Measurements from ENCODE around the gene TMEFF1. TPM values are rescaled to one million over a fixed set of nuclear protein-coding genes. Genes with fewer than 3 reads are reported as not detected.

The TMEFF1 gene
- polyA plus RNA-seq, 3 donors = 0.03 TPM; not detected in 2

DNA sequence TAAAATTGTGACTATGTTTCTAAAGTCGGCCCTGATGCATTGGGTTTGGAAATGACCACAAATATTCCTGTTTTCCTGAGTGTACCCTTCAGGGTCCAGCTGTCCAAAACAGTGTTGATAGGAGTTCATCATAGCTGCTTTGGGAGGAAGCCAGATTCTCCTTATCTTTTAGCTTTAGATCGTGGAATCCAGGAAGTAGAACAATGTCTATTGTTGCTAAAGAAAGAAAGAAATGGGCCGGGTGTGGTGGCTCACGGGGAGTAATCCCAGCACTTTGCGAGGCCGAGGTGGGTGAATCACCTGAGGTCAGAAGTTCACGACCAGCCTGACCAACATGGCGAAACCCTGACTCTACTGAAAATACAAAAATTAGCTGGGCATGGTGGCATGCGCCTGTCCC, 114.4 kb downstream of the TMEFF1 start:
- 68 to 75% (median 73%) methylated on average over 9 of the region's 9 CpGs for WGBS, 3 donors
- no peak overlapping the region for H3K27ac ChIP-seq (ENCODE audit: low read depth, low read length)

- WGBS, 3 donors = 78 to 85% (median 80%) methylated on average over 5 of the region's 5 CpGs
Observed at GRCh38 chr9:100589582-100589981, 116.6 kb downstream of the TMEFF1 start.

DNA sequence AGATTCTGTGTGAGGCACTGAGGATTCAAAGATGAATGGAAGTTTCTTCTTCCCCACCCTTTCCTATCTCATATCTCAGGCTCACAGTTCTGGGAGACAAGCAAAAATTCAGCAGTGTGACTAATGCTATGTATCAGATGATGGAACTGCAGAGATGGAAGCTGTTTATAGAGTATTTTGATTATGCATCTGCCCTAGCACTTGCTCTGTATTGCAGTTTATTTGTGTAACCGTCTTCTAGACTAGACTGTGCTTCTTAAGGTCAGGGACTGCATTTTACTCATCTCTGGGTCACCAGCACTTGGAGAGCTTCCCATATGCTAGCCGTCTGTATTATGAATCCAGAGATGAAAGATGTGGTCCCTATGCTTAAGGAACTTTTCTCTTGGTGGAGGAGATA, 117.5 kb downstream of the TMEFF1 start:
- no peak overlapping the region for H3K27ac ChIP-seq (ENCODE audit: low read depth, low read length)
- WGBS, 3 donors = 62 to 73% (median 65%) methylated on average over 2 of the region's 2 CpGs

More at GRCh38 chr9:100589582-100589981, 116.6 kb downstream of the TMEFF1 start:
- no peak overlapping the region for H3K27ac ChIP-seq (ENCODE audit: low read depth, low read length)

DNA sequence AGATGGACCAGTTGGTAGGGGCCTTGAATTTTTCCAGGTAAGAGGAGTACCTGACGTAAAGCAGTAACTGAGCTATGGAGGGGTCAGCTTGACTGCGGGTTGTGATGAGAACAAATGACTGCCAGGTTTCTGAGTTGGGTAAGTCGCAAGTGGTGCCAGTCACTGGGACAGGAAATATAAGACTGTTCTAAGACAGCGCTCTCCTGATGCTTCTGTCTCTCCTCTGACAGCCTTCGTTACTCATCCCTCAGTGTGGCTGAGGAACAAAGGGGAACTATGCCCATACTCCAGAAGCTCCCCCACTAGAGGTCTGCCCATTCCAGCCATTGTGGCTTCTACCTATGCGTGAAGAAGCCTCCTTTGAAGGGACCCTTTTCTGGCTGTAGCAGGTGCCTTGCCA, 118.2 kb downstream of the TMEFF1 start:
- WGBS, 3 donors = 89 to 93% (median 92%) methylated on average over 6 of the region's 6 CpGs
- no peak overlapping the region for H3K27ac ChIP-seq (ENCODE audit: low read depth, low read length)

GRCh38 chr9:100591639-100592412, 118.9 kb downstream of the TMEFF1 start:
- 80 to 94% (median 89%) methylated on average over 5 of the region's 5 CpGs for WGBS, 3 donors
- no peak overlapping the region for H3K27ac ChIP-seq (ENCODE audit: low read depth, low read length)

DNA sequence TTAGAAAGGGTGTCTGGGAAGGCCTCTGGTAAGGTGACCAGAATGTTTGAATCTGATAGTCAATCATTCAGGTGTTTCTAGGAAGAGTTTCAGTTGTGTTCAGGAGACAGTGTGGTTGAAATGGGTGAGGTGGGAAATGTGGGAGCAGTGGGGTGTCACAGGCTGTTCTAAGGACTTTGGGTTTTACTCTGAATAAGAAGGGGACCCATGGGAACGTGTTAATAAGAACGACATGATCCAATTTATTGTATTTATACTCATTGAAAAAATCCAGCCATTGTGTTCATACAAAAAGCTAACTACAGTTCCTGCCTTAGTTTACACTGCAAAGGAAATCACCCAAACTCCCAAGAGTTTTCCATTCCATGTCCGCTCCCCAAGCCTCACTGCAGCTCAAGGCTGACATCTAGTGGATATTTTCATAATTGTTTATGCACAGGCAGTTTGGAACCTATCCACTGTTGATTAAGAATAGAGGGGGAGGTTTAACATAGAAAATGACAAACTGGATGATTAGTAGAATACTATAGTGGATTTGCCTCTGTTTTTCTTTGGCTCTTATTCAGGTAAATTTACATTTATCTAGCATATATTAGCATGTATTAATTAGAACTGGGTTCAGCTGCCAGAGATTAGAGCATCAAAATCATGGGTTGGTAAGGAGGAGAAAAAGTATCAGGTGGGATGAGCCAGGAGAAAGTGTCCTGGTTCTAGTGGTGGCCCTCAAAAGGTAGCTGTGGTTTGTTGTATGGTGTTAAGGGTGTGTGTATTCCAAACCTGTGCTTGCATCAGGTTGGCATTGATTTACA, 122.6 kb downstream of the TMEFF1 start:
- H3K27ac ChIP-seq (ENCODE audit: low read depth, low read length) = no peak overlapping the region
- 21 to 33% (median 30%) methylated on average over 3 of the region's 3 CpGs for WGBS, 3 donors

GRCh38 chr9:100597236-100597635, 124.3 kb downstream of the TMEFF1 start:
- H3K27ac ChIP-seq (ENCODE audit: low read depth, low read length) = no peak overlapping the region
- WGBS, 3 donors = 16 to 46% (median 42%) methylated on average over 6 of the region's 6 CpGs

DNA sequence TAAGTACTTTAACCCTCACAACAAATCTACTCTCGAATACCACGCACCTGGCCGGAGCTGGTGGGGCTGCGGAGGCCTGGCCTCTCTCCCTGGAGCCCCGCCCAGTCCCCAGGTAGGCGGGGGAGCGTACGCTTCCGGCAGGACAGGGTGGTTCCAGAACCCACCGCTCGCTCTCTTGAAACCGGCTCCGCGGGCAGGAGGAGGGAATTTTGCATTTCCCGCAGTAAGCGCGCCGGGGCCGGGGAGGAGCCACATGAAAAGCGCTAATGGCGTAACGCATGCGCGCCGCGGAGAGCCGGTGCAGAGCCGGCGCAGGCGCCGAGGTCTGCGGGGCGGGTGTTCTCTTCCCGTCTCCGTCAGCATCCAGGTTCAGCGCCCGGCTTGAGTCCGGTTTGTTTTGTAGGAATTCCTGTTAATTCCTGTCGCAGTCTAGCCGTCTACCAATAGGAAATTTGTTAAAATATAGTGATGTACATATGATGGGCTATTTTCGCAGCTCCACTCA, 125.7 kb downstream of the TMEFF1 start:
- 1% methylated on average over 41 of the region's 41 CpGs for WGBS, 3 donors
- no peak overlapping the region for H3K27ac ChIP-seq (ENCODE audit: low read depth, low read length)

DNA sequence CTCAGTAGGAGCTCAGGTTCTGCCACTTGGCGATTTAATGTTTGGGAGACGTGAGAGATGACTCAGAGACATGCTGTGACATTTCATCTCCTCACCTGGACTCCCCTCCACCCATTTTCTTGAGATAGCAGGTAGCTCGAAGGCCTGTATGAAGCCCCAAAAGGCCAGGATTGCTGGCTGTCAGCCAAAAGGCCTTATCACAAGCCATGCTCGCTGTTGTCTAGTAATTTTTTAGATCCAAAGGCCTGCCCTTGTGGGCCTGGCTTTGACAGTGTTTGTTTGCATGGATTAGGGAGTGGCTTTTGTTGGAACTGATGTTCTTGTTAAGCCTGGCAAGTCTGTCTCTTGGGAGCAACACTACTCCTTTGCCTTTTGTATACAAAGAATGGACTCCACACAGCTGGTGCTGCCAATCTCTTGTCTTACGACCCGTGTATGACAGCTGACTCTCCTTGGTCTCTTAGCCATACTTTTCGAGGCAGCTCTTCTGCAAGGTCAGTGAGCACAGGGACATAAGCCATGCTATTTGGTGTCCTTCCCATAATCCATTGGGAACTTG, 127.7 kb downstream of the TMEFF1 start:
- 82 to 90% (median 87%) methylated on average over 7 of the region's 7 CpGs for WGBS, 3 donors
- no peak overlapping the region for H3K27ac ChIP-seq (ENCODE audit: low read depth, low read length)

- H3K27ac ChIP-seq (ENCODE audit: low read depth, low read length) = no peak overlapping the region
Observed at GRCh38 chr9:100601216-100601615, 128.3 kb downstream of the TMEFF1 start.

DNA sequence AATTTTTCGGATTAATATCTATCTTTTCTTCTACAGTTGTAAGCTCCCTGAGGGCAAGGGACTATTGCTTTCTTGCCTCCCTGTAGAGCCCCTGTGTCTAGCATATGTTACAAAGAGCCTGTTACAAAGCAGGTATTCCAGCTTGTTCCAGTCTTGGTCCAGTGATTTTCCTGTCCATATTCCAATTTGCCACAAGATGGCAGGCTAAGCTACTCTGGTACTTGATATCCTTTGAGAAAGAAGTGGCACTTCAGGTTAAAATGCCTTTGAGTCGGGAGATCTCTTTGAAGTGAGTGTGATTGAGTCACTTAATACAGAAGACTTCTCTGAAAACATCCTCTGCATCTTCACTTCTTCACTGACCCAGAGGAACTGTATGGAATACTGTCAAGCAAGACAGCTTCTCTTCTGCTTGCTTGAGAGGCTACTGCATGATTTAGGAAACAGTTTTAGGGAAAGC, 129.4 kb downstream of the TMEFF1 start:
- 23 to 36% (median 29%) methylated on average over 2 of the region's 2 CpGs for WGBS, 3 donors
- no peak overlapping the region for H3K27ac ChIP-seq (ENCODE audit: low read depth, low read length)

GRCh38 chr9:100605405-100605804, 132.5 kb downstream of the TMEFF1 start:
- H3K27ac ChIP-seq (ENCODE audit: low read depth, low read length) = no peak overlapping the region

DNA sequence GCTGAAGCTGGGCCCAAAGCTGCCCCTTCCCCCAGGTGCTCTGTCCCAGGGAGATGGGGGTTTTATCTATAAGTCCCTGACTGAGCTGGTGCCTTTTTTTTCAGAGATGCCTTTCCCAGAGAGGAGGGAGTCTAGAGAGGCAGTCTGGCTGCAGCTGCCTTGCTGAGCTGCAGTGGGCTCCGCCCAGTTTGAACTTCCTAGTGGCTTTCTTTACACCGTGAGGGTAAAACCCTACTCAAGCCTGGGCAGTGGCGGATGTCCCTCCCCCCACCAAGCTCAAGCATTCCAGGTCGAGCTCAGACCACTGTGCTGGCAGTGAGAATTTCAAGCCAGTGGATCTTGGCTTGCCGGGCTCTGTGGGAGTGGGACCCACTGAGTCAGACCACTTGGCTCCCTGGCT, 146.2 kb downstream of the TMEFF1 start:
- 62 to 63% (median 62%) methylated on average over 5 of the region's 5 CpGs for WGBS, 3 donors

More at GRCh38 chr9:100605405-100605804, 132.5 kb downstream of the TMEFF1 start:
- WGBS, 3 donors = 52 to 67% (median 66%) methylated on average over 1 of the region's 1 CpG

DNA sequence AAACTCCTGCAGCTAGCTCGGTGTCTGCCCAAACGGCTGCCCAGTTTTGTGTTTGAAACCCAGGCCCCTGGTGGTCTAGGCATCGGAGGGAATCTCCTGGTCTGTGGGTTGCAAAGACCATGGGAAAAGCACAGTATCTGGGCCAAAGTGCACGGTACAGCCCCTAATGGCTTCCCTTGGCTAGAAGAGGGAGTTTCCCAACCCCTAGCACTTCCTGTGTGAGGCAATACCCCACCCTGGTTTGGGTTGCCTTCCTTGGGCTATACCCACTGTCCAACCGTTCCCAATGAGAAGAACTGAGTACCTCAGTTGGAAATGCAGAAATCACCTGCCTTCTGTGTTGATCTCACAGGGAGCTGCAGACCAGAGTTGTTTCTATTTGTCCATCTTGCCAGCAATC, 146.7 kb downstream of the TMEFF1 start:
- WGBS, 3 donors = 54 to 73% (median 55%) methylated on average over 5 of the region's 5 CpGs
- H3K27ac ChIP-seq (ENCODE audit: low read depth, low read length) = no peak overlapping the region

More for the DNA sequence above, 146.2 kb downstream of the TMEFF1 start:
- H3K27ac ChIP-seq (ENCODE audit: low read depth, low read length) = no peak overlapping the region

DNA sequence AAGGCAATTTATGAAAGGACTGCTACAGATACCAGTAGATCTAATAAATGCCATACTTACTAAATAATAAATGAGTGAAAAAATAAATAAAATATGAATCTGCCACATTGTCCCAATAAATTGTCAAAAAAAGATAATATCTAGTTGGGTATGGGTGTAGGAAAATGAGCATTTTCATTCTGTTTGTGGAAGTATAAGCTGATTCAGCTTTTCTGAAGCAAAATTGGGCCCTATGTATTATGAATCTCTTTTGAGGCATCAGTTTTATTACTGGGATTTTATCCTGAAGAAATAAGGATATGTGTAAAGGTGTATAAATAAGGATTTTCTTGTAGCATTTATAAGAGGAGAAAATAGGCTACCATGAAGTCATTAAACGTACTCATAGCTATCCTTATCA, 151.0 kb downstream of the TMEFF1 start:
- WGBS, 3 donors = 73 to 83% (median 76%) methylated on average over 1 of the region's 1 CpG
- no peak overlapping the region for H3K27ac ChIP-seq (ENCODE audit: low read depth, low read length)

GRCh38 chr9:100626949-100627348, 154.0 kb downstream of the TMEFF1 start:
- no peak overlapping the region for H3K27ac ChIP-seq (ENCODE audit: low read depth, low read length)
- 84 to 100% (median 91%) methylated on average over 1 of the region's 1 CpG for WGBS, 3 donors
